GM19035 (cell line): Measurements from ENCODE around the gene SEBOX.
A peak's percentile ranks its signal among the peaks of the same experiment; 100 is the strongest.

Experiments used
- ATAC-seq: cut with Tn5 transposase; IDR thresholded peaks from one replicate; pipeline ENCODE4 v1.9.1; 2021; ENCODE audit not compliant: unreplicated experiment

SEBOX gene

GRCh38 chr17:28364665-28365363 is at the start of gene SEBOX:
TSS of gene SEBOX (minus strand) at chr17:28365199. CDS start at chr17:28365151, 48 bp downstream.
- no peak for ATAC-seq

DNA sequence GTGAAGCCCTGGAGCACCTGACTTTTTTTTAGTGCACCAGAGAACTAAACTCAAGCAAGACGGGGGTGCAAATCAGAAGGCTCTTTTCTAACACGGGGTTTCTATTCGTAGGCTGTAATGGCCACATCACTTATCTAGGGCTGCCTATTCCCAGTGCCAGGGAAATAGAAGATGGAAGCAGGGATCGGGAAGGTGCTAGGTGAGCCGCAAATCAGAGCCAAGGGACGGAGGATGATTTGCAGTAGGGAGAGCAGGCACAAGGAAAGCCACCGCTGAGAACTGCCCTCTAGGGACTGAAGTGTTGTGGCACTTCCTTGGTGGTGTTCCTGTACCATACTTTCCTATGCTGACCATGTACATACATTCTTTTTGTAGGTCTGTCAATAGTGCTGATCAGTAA is 48.8 kb upstream of the SEBOX start:
- no peak for ATAC-seq

DNA sequence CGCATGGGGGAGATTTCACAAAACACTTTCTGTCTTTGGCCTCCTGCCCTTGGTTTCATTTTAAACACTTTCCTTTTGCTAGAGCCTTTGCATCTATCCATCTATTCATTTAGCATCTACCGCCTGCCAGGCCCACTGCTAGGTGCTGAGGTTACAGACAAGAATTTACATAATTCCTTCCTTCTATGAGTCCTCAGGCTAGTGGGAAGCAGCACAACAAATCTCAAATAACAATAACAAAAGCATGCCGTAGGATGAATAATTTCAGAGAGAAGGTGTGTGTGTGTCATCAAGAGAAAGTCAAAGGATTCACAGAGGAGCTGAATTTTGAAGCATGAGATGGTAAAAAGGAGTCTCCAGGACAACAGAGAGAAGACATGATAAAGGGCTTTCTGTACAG is 47.1 kb upstream of the SEBOX start:
- ATAC-seq, result no peak

- ATAC-seq, result no peak
Observed at GRCh38 chr17:28407974-28408306, 42.9 kb upstream of the SEBOX start.

GRCh38 chr17:28407130-28407973 is 42.4 kb upstream of the SEBOX start:
- ATAC-seq, result no peak

DNA sequence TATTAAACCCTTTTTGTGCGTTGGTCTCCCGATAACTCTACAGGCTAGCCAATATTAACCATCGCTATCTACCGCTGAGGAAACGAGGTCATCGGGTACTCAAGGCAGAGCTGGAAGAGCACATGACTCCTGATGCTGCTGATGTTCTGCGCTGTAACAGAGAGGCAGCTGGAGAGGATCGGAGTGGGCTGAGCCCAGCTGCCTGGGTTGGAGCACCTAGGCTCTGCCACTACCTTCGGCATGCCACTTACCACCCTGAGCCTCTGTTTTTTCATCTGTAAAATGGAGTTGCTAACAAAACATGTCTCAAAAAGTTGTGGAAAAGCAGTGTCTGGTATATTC is 41.4 kb upstream of the SEBOX start:
- no peak for ATAC-seq

- ATAC-seq, result peak; percentile 79
Observed at GRCh38 chr17:28405632-28406472, 40.9 kb upstream of the SEBOX start, which contains the start of gene SLC46A1. TSS of gene SLC46A1 (minus strand) at chr17:28406212. CDS start at chr17:28406114, 98 bp downstream.

DNA sequence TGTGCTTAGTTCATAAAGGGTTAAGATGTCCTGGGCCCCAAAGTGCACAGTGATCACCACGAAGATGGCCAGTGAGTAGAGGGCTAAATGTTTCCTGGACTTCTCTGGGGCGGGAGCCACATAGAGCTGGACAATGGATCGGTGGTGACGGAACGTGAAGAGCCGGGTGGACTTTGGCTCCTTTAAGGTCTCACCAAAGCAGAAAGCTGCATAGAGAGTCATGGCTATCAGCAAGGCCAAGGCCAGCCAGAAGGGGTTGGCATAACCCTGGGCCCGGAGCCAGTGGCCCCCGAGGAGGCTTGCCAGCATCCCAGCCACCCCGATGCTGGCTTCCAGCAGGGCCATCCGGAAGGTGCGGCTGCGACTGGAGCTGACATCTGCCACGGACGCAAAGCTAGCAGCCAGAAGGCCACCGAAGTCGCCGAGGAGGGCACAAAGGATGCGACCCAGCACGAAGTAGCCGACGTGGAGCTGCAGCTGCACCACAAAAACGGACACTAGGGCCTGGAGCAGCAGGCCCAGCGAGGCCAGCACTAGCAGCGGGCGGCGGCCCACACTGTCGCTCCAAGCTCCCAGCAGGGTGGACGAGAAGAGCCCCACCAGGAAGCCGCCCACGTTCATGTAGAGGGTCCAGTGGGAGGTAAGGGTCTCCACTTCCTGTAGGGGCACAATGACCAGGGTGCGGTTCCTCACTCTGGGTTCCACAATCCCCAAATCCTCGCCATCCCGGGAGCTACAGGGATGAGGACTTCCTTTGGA is 40.0 kb upstream of the SEBOX start:
- ATAC-seq, result no peak

GRCh38 chr17:28404461-28404811 is 39.4 kb upstream of the SEBOX start:
- no peak for ATAC-seq

DNA sequence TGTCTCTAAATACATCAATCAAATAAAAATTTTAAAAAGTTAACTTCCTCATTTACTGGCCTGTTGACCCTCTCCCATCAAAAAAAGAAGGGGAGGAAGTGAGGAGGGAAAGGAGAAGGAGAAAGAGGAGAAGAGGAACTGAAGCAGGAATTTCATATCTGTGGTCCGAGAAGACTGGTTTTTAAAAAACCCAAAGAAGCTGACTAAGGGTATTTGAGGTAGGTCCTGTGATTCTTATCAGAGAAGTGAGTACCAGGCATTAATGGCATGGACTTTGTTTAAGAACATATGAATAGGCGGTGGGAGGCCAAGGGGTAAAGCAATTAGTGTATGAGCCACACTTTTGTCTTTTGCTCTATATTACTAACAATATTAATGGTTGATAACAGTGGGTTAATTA is 39.0 kb upstream of the SEBOX start:
- no peak for ATAC-seq

GRCh38 chr17:28402844-28403243 is 37.8 kb upstream of the SEBOX start:
- no peak for ATAC-seq

- no peak for ATAC-seq
Observed at GRCh38 chr17:28402224-28402630, 37.2 kb upstream of the SEBOX start.

DNA sequence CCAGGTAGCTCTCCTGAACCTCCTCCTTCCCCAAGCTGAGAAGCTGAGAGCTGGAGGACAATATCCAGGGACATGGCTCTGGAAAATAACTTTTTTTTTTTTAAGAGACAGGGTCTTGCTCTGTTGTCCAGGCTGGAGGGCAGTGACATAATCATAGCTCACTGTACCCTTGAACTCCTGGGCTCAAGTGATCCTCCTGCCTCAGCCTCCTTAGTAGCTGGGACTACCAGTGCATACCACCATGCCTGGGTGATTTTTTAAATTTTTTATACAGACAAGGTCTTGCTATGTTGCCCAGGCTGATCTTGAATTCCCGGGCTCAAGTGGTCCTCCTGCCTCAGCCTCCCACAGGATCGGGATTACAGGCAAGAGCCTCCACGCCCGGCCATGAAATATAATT is 34.8 kb upstream of the SEBOX start:
- ATAC-seq, result no peak

DNA sequence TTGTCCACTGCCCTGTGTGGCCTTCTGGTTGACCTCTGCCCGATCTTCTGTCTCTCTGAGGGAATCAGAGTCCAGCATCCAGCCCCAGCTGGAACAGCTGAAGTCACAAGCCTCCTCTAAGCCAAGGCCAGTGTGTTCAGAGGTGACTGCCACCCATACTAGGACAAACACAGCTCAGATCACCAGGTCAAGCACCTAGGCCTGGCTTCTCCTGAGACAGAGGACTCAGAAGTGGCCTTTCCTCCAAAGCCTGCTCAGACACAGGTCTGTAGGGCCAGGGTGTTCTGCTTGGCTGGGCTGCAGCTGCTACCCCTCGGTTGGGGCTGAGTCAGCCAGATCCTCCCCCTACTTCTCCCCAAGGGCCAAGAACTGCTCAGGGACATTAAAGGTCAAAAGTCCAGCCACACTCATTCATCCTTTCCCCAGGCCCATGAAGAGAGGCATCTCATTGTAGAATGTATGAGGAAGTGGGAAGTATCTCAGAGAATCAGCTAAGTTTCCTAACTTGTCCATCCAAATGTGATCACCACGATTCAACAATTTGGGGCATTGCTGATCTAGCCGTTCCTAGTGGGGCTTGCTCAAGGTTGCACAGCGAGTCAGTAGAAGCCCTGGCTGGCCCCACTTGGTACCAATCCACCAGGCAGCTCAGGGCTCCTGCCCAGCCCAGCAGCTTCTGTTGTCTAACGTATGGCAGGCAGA is 33.4 kb upstream of the SEBOX start:
- ATAC-seq, result no peak

DNA sequence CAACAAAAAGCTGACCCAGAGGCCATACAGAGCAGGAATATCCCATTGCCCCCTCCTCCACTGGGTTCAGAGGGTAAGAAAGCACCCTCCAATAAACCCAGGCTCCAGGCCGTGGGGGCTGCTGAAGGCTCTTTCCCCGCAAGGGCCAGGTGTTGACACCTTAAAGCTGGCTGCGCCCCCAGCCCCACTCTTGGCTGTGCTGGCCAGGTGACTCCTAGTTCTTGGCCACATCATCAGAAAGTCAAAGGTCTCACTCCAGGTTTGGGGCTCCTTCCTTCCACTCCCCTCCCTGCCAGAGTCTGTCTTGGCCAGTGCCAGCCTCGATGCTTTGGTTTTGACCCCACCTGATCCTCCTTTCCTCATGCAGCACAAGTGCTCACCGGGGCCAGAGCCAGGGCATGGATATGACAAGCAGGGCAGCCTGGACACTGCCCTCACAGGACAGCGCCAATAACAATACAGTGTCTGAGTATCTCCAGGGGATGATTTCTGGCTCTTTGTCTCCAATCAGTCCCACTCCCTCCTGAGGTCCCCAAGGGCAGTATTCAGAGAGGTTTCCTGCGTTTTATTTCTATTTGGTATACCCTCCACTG is 32.8 kb upstream of the SEBOX start:
- ATAC-seq, result no peak

GRCh38 chr17:28397275-28397674 is 32.3 kb upstream of the SEBOX start:
- ATAC-seq, result no peak

DNA sequence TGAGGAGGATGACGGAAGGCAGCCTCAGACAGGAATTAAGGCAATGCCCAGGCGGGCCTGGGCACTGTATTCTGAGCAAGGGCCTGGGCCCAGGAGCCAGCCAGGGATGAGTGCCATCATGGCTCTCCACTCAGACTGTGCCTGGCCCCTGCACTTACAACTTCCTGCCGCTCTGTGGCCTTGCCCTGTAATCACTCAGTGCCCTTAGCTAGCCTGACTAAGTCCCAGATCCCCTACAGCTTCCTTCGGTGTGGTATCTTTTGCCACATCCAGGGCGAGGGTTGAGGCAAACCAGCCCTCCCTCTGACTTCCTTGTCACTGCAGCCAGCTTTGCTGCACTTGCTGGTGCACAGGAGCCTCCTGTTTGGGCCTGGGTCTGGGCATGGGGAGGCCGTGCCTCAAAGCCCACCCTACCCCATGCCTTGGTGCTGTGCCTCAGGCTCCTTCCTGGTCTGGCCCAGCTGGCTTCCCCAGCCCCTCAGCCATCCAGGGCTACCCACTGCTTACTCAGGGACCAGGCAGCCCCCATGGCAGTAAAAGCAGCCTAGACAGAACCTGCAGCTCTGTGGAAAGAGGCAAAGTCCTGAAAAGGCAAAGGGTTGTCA is 31.7 kb upstream of the SEBOX start:
- no peak for ATAC-seq

DNA sequence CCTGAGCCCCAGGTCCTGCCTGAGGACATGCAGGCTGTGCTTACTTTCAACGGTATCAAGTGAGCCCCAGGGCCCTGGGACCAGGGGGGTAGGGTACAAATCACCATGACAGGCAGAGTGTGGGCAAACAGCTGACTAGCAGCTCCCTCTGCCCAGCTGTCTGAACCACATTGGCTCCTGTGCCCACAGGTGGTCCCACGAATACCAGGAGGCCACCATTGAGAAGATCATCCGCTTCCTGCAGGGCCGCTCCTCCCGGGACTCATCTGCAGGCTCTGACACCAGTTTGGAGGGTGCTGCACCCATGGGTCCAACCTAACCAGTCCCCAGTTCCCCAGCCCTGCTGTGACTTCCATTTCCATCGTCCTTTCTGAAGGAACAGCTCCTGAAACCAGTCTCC is 31.0 kb upstream of the SEBOX start:
- ATAC-seq, result no peak

- no peak for ATAC-seq
Observed at GRCh38 chr17:28395426-28395825, 30.4 kb upstream of the SEBOX start.
